H1 (cell line): ENCODE results near the gene ASPG. TPM values are rescaled to one million over a fixed set of nuclear protein-coding genes. Genes with fewer than 3 reads are reported as not detected.

Experiments
- CBX5 ChIP-seq: fragments of 300-800, 300-1000 bp; sonication (generic); IDR thresholded peaks from 2 replicates; pipeline ENCODE4 v1.7.1; 2016; ENCODE audit warnings: antibody characterized with exemption, low read length, low read depth
- CHD2 ChIP-seq: IDR thresholded peaks from 2 replicates; pipeline ENCODE4 v1.6.1; 2012; ENCODE audit warnings: low read length, improper control_type of control experiment
- CHD7 ChIP-seq: fragments of 300-600 bp; sonication (generic); IDR thresholded peaks from 2 replicates; pipeline ENCODE4 v1.7.1; 2012; ENCODE audit warnings: low read length, moderate library complexity, mild to moderate bottlenecking, inconsistent platforms; ENCODE audit not compliant: insufficient replicate concordance
- EGR1 ChIP-seq: IDR thresholded peaks from 2 replicates; pipeline ENCODE4 v1.6.1; 2011; ENCODE audit warnings: low read depth, low read length, borderline replicate concordance
- GTF2F1 ChIP-seq: IDR thresholded peaks from 2 replicates; pipeline ENCODE4 v1.6.1; 2012; ENCODE audit warnings: low read depth, low read length, improper control_type of control experiment, borderline replicate concordance
- NANOG ChIP-seq: IDR thresholded peaks from 2 replicates; pipeline ENCODE4 v1.6.1; 2011; ENCODE audit warnings: low read length, low read depth, mild to moderate bottlenecking, inconsistent platforms; ENCODE audit not compliant: insufficient read depth, poor library complexity, severe bottlenecking
- RNF2 ChIP-seq: fragments of 200-900, 300-1000 bp; sonication (generic); IDR thresholded peaks from 2 replicates; pipeline ENCODE4 v1.7.1; 2016; ENCODE audit warnings: borderline replicate concordance, low read depth, mild to moderate bottlenecking, antibody characterized with exemption, low read length; ENCODE audit not compliant: poor library complexity, severe bottlenecking; ENCODE audit errors: missing control alignments
- SUZ12 ChIP-seq: fragments of 200-600 bp; sonication (generic); IDR thresholded peaks from 2 replicates; pipeline ENCODE4 v1.6.1; 2012; ENCODE audit warnings: mild to moderate bottlenecking, inconsistent platforms, low read length, moderate library complexity, mixed read lengths
- TAF1 ChIP-seq: IDR thresholded peaks from 2 replicates; pipeline ENCODE4 v1.6.1; 2011; ENCODE audit warnings: mild to moderate bottlenecking, low read depth, low read length
- TEAD4 ChIP-seq: IDR thresholded peaks from 2 replicates; pipeline ENCODE4 v1.6.1; 2012; ENCODE audit warnings: low read depth, low read length, inconsistent platforms, mixed read lengths
- polyA plus RNA-seq, 7 experiments: library from polyadenylated mRNA; depleted of rRNA in 3 of 7; stranded (reverse) in 5 of 7; unstranded in 2 of 7; fragments of >200 nt in 5 of 7; fragments of 200-250 nt in 2 of 7; gene quantifications; 1 replicate in 5 of 7; 2 replicates in 1 of 7; 4 replicates in 1 of 7; pipeline versions ENCODE4 v1.2.1 to v1.2.3, GENCODE V29; 2011 to 2013; ENCODE audit warnings: missing spikeins in 2 of 7, mixed read lengths in 2 of 7
- total RNA-seq: library from RNA; stranded (reverse); fragmentation: NEBNext Ultra II Directional; extraction: Animal tissue kit (Norgen Biotek cat#: 25700); gene quantifications from 2 replicates; pipeline ENCODE4 v1.2.1, GENCODE V29; 2021

ASPG gene
- total and polyA plus RNA-seq, 2 of the 8 experiments (the other 6 are each of a cell fraction or from before 2014, with no cell fraction given) = 0.34 to 0.59 TPM

GRCh38 chr14:104091927-104092771 lies 6.6 kb downstream of the ASPG start (continued):
- TF ChIP-seq CHD7 (no peak), TAF1 (no peak), CBX5 (no peak), SUZ12 (no peak), RNF2 (no peak), NANOG (no peak), TEAD4 (no peak), EGR1 (no peak), CHD2 (no peak), GTF2F1 (no peak)
- TF ChIP-seq, all 59 proteins: peak for 0
